GM12878 (cell line): ENCODE results near the gene THADA. TPM values are rescaled to one million over a fixed set of nuclear protein-coding genes. Genes with fewer than 3 reads are reported as not detected.

Source experiments
- ATAC-seq: fragments of 200-7000 bp; cut with Tn5 transposase; 3 replicates; pipeline ENCODE4 v1.9.1; 2020; ENCODE audit warnings: mild to moderate bottlenecking, moderate library complexity
- BruUV-seq: library from RNA; stranded (reverse); fragments of 400-500 nt; replicated peaks from 2 replicates; lab custom pipeline; 2021; lab: Mats Ljungman, UMichigan
- CTCF ChIA-PET: fragments of 300-600 bp; sonication (Branson Sonifier 250); formaldehyde crosslinking; extraction: SDS; loops from one replicate; lab custom pipeline; 2021; ENCODE audit warnings: inconsistent platforms; lab: Yijun Ruan, JAX
- POLR2A ChIA-PET: fragments of 350-600 bp; formaldehyde crosslinking; extraction: SDS; loops from one replicate; lab custom pipeline; 2021; ENCODE audit warnings: inconsistent platforms; lab: Charles Lee
- RAD21 ChIA-PET: fragments of 300-600 bp; sonication (Branson Sonifier 250); formaldehyde crosslinking; loops from one replicate; lab custom pipeline; 2023; ENCODE audit warnings: antibody characterized with exemption; ENCODE audit not compliant: unreplicated experiment; lab: Charles Lee
- SMC1A ChIA-PET: fragments of 300-600 bp; sonication (Branson Sonifier 250); formaldehyde crosslinking; loops from one replicate; lab custom pipeline; 2023; ENCODE audit not compliant: unreplicated experiment, uncharacterized antibody; lab: Charles Lee
- DNase-seq: peaks from one replicate; pipeline ENCODE4 v3.0.0-alpha.2; 2011; ENCODE audit warnings: low read depth, low spot score
- FAIRE-seq: peaks from 3 replicates; lab custom pipeline; 2011; peaks lifted over from hg19 to GRCh38; lab: Jason Lieb, UNC
- H2AFZ ChIP-seq: 2 replicates; pipeline ENCODE4 v1.6.0; 2011; ENCODE audit warnings: low read depth, low read length, control low read depth; ENCODE audit not compliant: control insufficient read depth
- H3K27ac ChIP-seq: 2 replicates; pipeline ENCODE4 v1.5.1; 2011; ENCODE audit warnings: control low read depth; ENCODE audit not compliant: control insufficient read depth, insufficient read depth
- H3K27me3 ChIP-seq, 2 experiments: replicated peaks in 1 of 2; 2 replicates each; pipeline versions ENCODE4 v1.6.0 to v1.6.1; 2011; ENCODE audit warnings: low read length in 1 of 2; ENCODE audit not compliant: control insufficient read depth in 2 of 2, insufficient read depth in 2 of 2
- H3K36me3 ChIP-seq, 2 experiments: 2 replicates each; pipeline ENCODE4 v1.5.1; 2011; ENCODE audit warnings: low read length in 1 of 2; ENCODE audit not compliant: control insufficient read depth in 2 of 2, insufficient read depth in 2 of 2
- H3K4me1 ChIP-seq: 2 replicates; pipeline ENCODE4 v1.6.1; 2011; ENCODE audit warnings: mild to moderate bottlenecking, low read length, moderate library complexity, mixed read lengths; ENCODE audit not compliant: control insufficient read depth, insufficient read depth
- H3K4me2 ChIP-seq: 2 replicates; pipeline ENCODE4 v1.6.0; 2011; ENCODE audit warnings: control low read depth; ENCODE audit not compliant: control insufficient read depth, insufficient read depth
- H3K4me3 ChIP-seq: fragments of 200-600 bp; sonication (generic); 2 replicates; pipeline ENCODE4 v1.5.1; 2016
- H3K79me2 ChIP-seq: 2 replicates; pipeline ENCODE4 v1.6.0; 2011; ENCODE audit warnings: low read length; ENCODE audit not compliant: control insufficient read depth, insufficient read depth
- H3K9ac ChIP-seq: 2 replicates; pipeline ENCODE4 v1.8.0; 2011; ENCODE audit warnings: low read length, control low read depth, mixed read lengths; ENCODE audit not compliant: control insufficient read depth, insufficient read depth
- H3K9me3 ChIP-seq: replicated peaks from 3 replicates; pipeline ENCODE4 v1.5.1; 2011; ENCODE audit warnings: mild to moderate bottlenecking, low read length; ENCODE audit not compliant: control insufficient read depth, insufficient read depth
- H4K20me1 ChIP-seq: 2 replicates; pipeline ENCODE4 v1.6.0; 2011; ENCODE audit not compliant: control insufficient read depth, insufficient read depth
- CHD1 ChIP-seq: IDR thresholded peaks from 2 replicates; pipeline ENCODE4 v1.6.1; 2012; ENCODE audit warnings: low read depth, low read length, improper control_type of control experiment
- EZH2 ChIP-seq: IDR thresholded peaks from 2 replicates; pipeline ENCODE4 v1.6.1; 2012; ENCODE audit warnings: low read depth, mild to moderate bottlenecking, control low read depth, inconsistent platforms, low read length, borderline replicate concordance; ENCODE audit not compliant: control insufficient read depth
- WGBS: methylation state at CpG from one replicate; pipeline ENCODE4 v1.1.6; 2016; ENCODE audit warnings: low lambda C conversion rate; ENCODE audit not compliant: insufficient replicate concordance, insufficient coverage; ENCODE audit errors: missing lambda C conversion rate; 5-methylcytosine and 5-hydroxymethylcytosine counted together
- in situ Hi-C: fragments of 300-500 bp; cut with MboI; formaldehyde crosslinking; loops from 9 replicates; pipeline ENCODE4 v1.14.3; 2018; ENCODE audit warnings: mixed read lengths
- intact Hi-C: fragments of 100-400 bp; cut with micrococcal nuclease; formaldehyde crosslinking; loops from one replicate; pipeline ENCODE4 v1.14.2; 2022; ENCODE audit not compliant: unreplicated experiment
- polyA plus RNA-seq, 11 experiments: library from polyadenylated mRNA; depleted of rRNA in 4 of 11; unstranded in 6 of 11; stranded (reverse) in 5 of 11; fragments of >200 nt; fragmentation: Nextera tagmentation in 4 of 11; fragmentation: Illumina TruSeq in 1 of 11; extraction: Ambion mirVana in 4 of 11; extraction: Trizol in 1 of 11; gene quantifications; 1 replicate in 1 of 11; 2 replicates in 10 of 11; pipeline versions ENCODE4 v1.2.1 to v1.2.3, GENCODE V29; 2011 to 2016; ENCODE audit warnings: inconsistent platforms in 2 of 11, missing spikeins in 2 of 11, low read depth in 1 of 11
- total RNA-seq, 4 experiments: library from RNA; depleted of rRNA in 3 of 4; stranded (reverse); fragments of >200 nt in 3 of 4; fragmentation: Illumina TruSeq in 1 of 4; extraction: Trizol in 1 of 4; gene quantifications; 2 replicates each; pipeline versions ENCODE4 v1.2.1 to v1.2.3, GENCODE V29; 2013 to 2021
- TF ChIP-seq, protein P1 (sequence below): fragments of 450-650 bp; IDR thresholded peaks from 2 replicates; pipeline ENCODE4 v1.6.1; 2018; ENCODE audit warnings: borderline replicate concordance, mild to moderate bottlenecking; ENCODE audit not compliant: partially characterized antibody

Gene THADA
- total and polyA plus RNA-seq, 10 of the 15 experiments (the other 5 are each of a cell fraction or from before 2014, with no cell fraction given): 14.6 to 33.2 (median 23.2) TPM

DNA sequence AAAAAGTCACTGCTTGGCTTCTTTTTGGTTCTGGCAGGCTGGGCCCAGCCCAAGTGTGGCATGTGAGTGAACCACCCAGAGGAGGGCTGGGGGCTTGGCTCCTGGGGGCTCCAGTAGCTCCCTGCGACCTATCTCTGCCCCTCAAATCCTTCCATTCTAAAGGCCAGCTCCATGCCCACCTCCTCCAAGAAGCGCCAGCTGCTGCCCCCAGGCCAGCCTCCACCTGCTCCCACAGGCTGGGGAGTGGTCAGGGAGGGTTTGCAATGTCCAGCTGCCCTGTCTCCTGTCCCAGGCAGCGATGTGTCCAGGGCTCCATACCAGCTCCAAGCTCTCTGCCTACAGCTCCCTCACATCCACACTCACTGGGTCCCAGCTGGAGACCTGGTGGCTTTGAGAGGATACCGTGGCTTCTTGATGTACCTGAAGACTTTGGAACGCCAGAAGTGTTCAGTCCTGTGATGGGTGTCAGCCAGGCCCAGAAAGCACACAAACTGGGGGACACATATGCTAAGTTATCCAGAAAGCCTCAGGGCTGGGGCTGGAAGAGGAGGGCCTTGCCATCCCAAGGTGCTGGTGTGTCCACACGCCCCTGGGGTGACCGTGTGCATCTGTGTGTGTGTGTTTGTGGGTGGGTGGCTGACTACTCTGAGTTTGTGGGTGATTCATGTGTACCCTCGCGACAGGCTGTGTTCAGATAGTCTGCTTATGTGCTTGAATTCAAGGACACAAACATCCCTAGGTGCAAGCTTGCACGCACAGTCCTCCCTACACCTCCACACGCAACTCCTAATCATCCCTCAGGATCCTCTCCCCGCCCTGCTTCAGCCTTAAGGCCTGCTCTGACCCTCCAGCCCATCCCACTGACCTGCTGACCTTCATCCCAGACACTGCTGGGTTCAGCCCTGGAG lies 402.8 kb downstream of the THADA start:
- ChIA-PET POLR2A (interaction anchor here (1.0 to 4.3 kb wide), 5 partner anchors 18 to 34 kb away, joined by 3 to 30 read pairs (median 17); partner anchors contain the start of gene ZFP36L2), CTCF (interaction anchor here (0.6 to 4.2 kb wide), 15 partner anchors 13 to 291 kb away, joined by 3 to 26 read pairs (median 5); no protein-coding TSS in a partner anchor), RAD21 (interaction anchor here (0.7 to 3.9 kb wide), 13 partner anchors 13 to 291 kb away, joined by 3 to 41 read pairs (median 4); partner anchors contain the start of gene ZFP36L2), SMC1A (interaction anchor here (0.8 to 4.9 kb wide), 11 partner anchors 10 to 232 kb away, joined by 3 to 57 read pairs (median 4); no protein-coding TSS in a partner anchor)
- intact Hi-C loops (no loop called here), in situ Hi-C loops (no loop called here)
- 86% methylated on average over 12 of the region's 12 CpGs for WGBS
- Histone ChIP-seq H2AFZ (no peak overlapping the region), H3K27ac (no peak overlapping the region), H3K9me3 (no peaks in the 10 kb centered on the region), H3K9ac (no peak overlapping the region), H4K20me1 (no peaks in the 10 kb centered on the region), H3K36me3 (no peaks in the 10 kb centered on the region), H3K4me1 (peaks cover 17% of the 10 kb centered on the region), H3K4me2 (no peak overlapping the region), H3K79me2 (no peaks in the 10 kb centered on the region), H3K27me3 (no peaks in the 10 kb centered on the region), H3K4me3 (no peak overlapping the region)
- BruUV-seq: no TSS peak
- no peak for DNase-seq
- ATAC-seq: no peak
- no peak for FAIRE-seq
- TF ChIP-seq, protein P1, sequence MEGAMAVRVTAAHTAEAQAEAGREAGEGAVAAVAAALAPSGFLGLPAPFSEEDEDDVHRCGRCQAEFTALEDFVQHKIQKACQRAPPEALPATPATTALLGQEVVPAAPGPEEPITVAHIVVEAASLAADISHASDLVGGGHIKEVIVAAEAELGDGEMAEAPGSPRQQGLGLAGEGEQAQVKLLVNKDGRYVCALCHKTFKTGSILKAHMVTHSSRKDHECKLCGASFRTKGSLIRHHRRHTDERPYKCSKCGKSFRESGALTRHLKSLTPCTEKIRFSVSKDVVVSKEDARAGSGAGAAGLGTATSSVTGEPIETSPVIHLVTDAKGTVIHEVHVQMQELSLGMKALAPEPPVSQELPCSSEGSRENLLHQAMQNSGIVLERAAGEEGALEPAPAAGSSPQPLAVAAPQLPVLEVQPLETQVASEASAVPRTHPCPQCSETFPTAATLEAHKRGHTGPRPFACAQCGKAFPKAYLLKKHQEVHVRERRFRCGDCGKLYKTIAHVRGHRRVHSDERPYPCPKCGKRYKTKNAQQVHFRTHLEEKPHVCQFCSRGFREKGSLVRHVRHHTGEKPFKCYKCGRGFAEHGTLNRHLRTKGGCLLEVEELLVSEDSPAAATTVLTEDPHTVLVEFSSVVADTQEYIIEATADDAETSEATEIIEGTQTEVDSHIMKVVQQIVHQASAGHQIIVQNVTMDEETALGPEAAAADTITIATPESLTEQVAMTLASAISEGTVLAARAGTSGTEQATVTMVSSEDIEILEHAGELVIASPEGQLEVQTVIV: no peak
- TF ChIP-seq EZH2 (no peak), CHD1 (no peak)
